HepG2 (cell line): ENCODE results near the gene CMTM4. TPM values are rescaled to one million over a fixed set of nuclear protein-coding genes. Genes with fewer than 3 reads are reported as not detected.

Experiments
- CBFB ChIP-seq: sonication (generic); formaldehyde crosslinking; IDR thresholded peaks from 2 replicates; pipeline ENCODE4 v1.4.0; 2020; ENCODE audit warnings: missing genetic modification reagents
- CEBPG ChIP-seq: IDR thresholded peaks from 2 replicates; pipeline ENCODE4 v1.6.1; 2016
- EEA1 ChIP-seq: sonication (generic); formaldehyde crosslinking; IDR thresholded peaks from 2 replicates; pipeline ENCODE4 v1.5.1; 2020; ENCODE audit warnings: mild to moderate bottlenecking, missing genetic modification reagents, borderline replicate concordance
- FOSL2 ChIP-seq: sonication (generic); formaldehyde crosslinking; IDR thresholded peaks from 2 replicates; pipeline ENCODE4 v1.4.0; 2020; ENCODE audit warnings: missing genetic modification reagents
- FOXK1 ChIP-seq: sonication (generic); formaldehyde crosslinking; IDR thresholded peaks from 2 replicates; pipeline ENCODE4 v1.4.0; 2020; ENCODE audit warnings: low read depth, missing genetic modification reagents, borderline replicate concordance
- GATAD2A ChIP-seq: IDR thresholded peaks from 2 replicates; pipeline ENCODE4 v1.6.1; 2016
- NFKBIZ ChIP-seq: IDR thresholded peaks from 2 replicates; pipeline ENCODE4 v1.6.1; 2018; ENCODE audit warnings: missing genetic modification reagents, missing compliant biosample characterization
- SNAPC2 ChIP-seq: sonication (generic); formaldehyde crosslinking; IDR thresholded peaks from 2 replicates; pipeline ENCODE4 v1.8.1; 2022; ENCODE audit warnings: mild to moderate bottlenecking, missing genetic modification reagents
- SNRNP70 ChIP-seq: fragments of 200-400 bp; formaldehyde crosslinking; IDR thresholded peaks from 2 replicates; pipeline ENCODE4 v1.6.1; 2017; ENCODE audit warnings: mild to moderate bottlenecking, low read depth, low read length, moderate library complexity
- ZNF207 ChIP-seq: fragments of 450-650 bp; IDR thresholded peaks from 2 replicates; pipeline ENCODE4 v1.6.1; 2016; ENCODE audit warnings: antibody characterized with exemption, borderline replicate concordance
- ZNF333 ChIP-seq: sonication (generic); formaldehyde crosslinking; IDR thresholded peaks from 2 replicates; pipeline ENCODE4 v1.4.0; 2020; ENCODE audit warnings: mild to moderate bottlenecking, missing genetic modification reagents, borderline replicate concordance
- ZNF616 ChIP-seq: sonication (generic); formaldehyde crosslinking; IDR thresholded peaks from 2 replicates; pipeline ENCODE4 v1.5.0; 2020; ENCODE audit warnings: low read depth, mild to moderate bottlenecking, missing genetic modification reagents
- ZNF652 ChIP-seq: IDR thresholded peaks from 2 replicates; pipeline ENCODE4 v1.6.1; 2016; ENCODE audit warnings: low read depth, borderline replicate concordance
- ZNF720 ChIP-seq: sonication (generic); formaldehyde crosslinking; IDR thresholded peaks from 2 replicates; pipeline ENCODE4 v1.4.0; 2020; ENCODE audit warnings: missing genetic modification reagents
- ZSCAN22 ChIP-seq: sonication (generic); formaldehyde crosslinking; IDR thresholded peaks from 2 replicates; pipeline ENCODE4 v1.4.0; 2020; ENCODE audit warnings: mild to moderate bottlenecking, missing genetic modification reagents
- polyA plus RNA-seq, 8 experiments: library from polyadenylated mRNA; depleted of rRNA in 3 of 8; stranded (reverse) in 7 of 8; unstranded in 1 of 8; fragments of >200 nt; fragmentation: Illumina TruSeq in 4 of 8; extraction: Trizol in 4 of 8; gene quantifications; 2 replicates each; pipeline versions ENCODE4 v1.2.1 to v1.2.3, GENCODE V29; 2011 to 2016; ENCODE audit warnings: low read depth in 4 of 8, missing spikeins in 1 of 8, mixed read lengths in 1 of 8; ENCODE audit not compliant: insufficient read depth in 1 of 8
- total RNA-seq, 5 experiments: library from RNA; depleted of rRNA; stranded (reverse); fragments of >200 nt; fragmentation: Illumina TruSeq; extraction: Trizol; gene quantifications; 2 replicates each; pipeline ENCODE4 v1.2.3, GENCODE V29; 2016; ENCODE audit warnings: low read depth in 1 of 5
- TF ChIP-seq, protein P1 (sequence below), 2 experiments: fragments of 450-650 bp in 1 of 2; sonication (generic) in 1 of 2; formaldehyde crosslinking in 1 of 2; IDR thresholded peaks; 2 replicates each; pipeline versions ENCODE4 v1.6.1 to v1.8.0; 2016 to 2022; ENCODE audit warnings: antibody characterized with exemption in 1 of 2, mild to moderate bottlenecking in 1 of 2, missing genetic modification reagents in 1 of 2
- TF ChIP-seq, protein P2 (sequence below): sonication (generic); formaldehyde crosslinking; IDR thresholded peaks from 2 replicates; pipeline ENCODE4 v1.8.0; 2023; ENCODE audit warnings: mild to moderate bottlenecking, missing genetic modification reagents
- TF ChIP-seq, protein P3 (sequence below): sonication (generic); formaldehyde crosslinking; IDR thresholded peaks from 2 replicates; pipeline ENCODE4 v1.4.0; 2020; ENCODE audit warnings: missing genetic modification reagents, low read depth, mild to moderate bottlenecking, borderline replicate concordance
- TF ChIP-seq, protein P4 (sequence below): sonication (generic); formaldehyde crosslinking; IDR thresholded peaks from 2 replicates; pipeline ENCODE4 v1.4.0; 2020; ENCODE audit warnings: mild to moderate bottlenecking, missing genetic modification reagents

Gene CMTM4
- total and polyA plus RNA-seq, 2 of the 13 experiments (the other 11 are each of a cell fraction or from before 2014, with no cell fraction given), result 32.0 to 36.3 TPM

DNA sequence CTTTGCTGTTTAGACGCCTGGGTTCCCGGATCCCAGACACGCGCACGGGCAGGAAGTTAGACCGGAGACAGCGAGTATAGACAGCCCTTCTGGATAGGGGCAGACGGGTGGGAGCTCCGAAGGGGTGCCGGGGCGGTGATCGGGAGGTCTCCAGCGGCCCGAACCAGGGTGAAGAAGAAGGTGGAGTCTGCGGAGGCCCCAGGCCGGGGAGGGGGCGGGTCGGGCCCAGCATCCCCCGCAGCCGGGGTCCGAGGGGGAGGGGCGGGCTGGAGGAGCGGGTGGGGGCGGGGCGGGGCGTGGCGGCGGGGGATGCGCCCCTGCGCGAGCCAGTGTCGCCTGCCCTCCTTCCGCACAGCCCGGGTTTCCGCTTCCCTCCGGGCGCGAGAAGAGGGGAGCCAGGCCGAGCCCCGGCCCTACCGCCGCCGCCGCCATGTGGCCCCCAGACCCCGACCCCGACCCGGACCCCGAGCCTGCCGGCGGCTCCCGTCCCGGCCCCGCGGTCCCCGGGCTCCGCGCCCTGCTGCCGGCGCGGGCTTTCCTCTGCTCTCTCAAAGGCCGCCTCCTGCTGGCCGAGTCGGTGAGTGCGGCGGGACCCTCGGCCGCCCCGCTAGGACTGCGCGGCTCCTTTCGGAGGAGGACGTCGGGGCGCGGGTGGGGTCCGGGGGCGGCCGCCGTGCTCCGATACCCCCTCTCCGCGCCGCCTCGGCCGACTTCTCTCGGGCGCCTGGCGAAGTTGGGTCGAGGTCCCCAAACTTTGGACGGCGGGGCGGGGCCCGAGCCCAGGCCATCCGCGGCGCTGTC is 92.0 kb downstream of the CMTM4 start, which contains the start of gene CMTM3 (continued):
- TF ChIP-seq, protein P1, sequence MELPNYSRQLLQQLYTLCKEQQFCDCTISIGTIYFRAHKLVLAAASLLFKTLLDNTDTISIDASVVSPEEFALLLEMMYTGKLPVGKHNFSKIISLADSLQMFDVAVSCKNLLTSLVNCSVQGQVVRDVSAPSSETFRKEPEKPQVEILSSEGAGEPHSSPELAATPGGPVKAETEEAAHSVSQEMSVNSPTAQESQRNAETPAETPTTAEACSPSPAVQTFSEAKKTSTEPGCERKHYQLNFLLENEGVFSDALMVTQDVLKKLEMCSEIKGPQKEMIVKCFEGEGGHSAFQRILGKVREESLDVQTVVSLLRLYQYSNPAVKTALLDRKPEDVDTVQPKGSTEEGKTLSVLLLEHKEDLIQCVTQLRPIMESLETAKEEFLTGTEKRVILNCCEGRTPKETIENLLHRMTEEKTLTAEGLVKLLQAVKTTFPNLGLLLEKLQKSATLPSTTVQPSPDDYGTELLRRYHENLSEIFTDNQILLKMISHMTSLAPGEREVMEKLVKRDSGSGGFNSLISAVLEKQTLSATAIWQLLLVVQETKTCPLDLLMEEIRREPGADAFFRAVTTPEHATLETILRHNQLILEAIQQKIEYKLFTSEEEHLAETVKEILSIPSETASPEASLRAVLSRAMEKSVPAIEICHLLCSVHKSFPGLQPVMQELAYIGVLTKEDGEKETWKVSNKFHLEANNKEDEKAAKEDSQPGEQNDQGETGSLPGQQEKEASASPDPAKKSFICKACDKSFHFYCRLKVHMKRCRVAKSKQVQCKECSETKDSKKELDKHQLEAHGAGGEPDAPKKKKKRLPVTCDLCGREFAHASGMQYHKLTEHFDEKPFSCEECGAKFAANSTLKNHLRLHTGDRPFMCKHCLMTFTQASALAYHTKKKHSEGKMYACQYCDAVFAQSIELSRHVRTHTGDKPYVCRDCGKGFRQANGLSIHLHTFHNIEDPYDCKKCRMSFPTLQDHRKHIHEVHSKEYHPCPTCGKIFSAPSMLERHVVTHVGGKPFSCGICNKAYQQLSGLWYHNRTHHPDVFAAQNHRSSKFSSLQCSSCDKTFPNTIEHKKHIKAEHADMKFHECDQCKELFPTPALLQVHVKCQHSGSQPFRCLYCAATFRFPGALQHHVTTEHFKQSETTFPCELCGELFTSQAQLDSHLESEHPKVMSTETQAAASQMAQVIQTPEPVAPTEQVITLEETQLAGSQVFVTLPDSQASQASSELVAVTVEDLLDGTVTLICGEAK (IDR thresholded peaks at IDR 0.05), result no peak
- TF ChIP-seq, protein P1 (CRISPR knock-in tag; IDR thresholded peaks at IDR 0.05), result no peak; the same call in 1 of the 2 replicates
- TF ChIP-seq CBFB (no peak; the same call in 1 of the 2 replicates), EEA1 (CRISPR knock-in tag) (no peak), SNRNP70 (no peak), ZNF207 (no peak), NFKBIZ (CRISPR knock-in tag) (no peak), GATAD2A (0 out of 2 replicates have a peak, but pooled peaks have one; percentile 1), FOSL2 (CRISPR knock-in tag) (peak; percentile 31; the same call in 1 of the 2 replicates), SNAPC2 (no peak), ZNF616 (CRISPR knock-in tag) (no peak), ZSCAN22 (CRISPR knock-in tag) (0 out of 2 replicates have a peak, but pooled peaks have one; percentile 31), FOXK1 (CRISPR knock-in tag) (no peak; the same call in 1 of the 2 replicates), ZNF652 (no peak), ZNF333 (CRISPR knock-in tag) (no peak), CEBPG (CRISPR knock-in tag) (no peak), ZNF720 (CRISPR knock-in tag) (no peak)
- TF ChIP-seq, protein P2, sequence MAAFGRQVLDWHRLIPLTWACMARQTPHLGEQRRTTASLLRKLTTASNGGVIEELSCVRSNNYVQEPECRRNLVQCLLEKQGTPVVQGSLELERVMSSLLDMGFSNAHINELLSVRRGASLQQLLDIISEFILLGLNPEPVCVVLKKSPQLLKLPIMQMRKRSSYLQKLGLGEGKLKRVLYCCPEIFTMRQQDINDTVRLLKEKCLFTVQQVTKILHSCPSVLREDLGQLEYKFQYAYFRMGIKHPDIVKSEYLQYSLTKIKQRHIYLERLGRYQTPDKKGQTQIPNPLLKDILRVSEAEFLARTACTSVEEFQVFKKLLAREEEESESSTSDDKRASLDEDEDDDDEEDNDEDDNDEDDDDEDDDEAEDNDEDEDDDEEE (CRISPR knock-in tag), result no peak
- TF ChIP-seq, protein P3, sequence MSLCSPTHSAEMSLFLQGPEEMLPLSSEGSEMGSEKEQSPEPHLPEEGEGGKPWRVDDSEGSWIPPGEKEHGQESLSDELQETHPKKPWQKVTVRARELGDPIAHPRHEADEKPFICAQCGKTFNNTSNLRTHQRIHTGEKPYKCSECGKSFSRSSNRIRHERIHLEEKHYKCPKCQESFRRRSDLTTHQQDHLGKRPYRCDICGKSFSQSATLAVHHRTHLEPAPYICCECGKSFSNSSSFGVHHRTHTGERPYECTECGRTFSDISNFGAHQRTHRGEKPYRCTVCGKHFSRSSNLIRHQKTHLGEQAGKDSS, result peak; percentile 43; the same call in 1 of the 2 replicates
- TF ChIP-seq, protein P4, sequence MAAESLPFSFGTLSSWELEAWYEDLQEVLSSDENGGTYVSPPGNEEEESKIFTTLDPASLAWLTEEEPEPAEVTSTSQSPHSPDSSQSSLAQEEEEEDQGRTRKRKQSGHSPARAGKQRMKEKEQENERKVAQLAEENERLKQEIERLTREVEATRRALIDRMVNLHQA, result no peak
